ENCODE results near the gene CHIT1. TPM values are rescaled to one million over a fixed set of nuclear protein-coding genes. Genes with fewer than 3 reads are reported as not detected.

CHIT1 gene
- total RNA-seq, 4 donors from 2014 or later: 0.39 to 0.42 TPM; not detected in 2

GRCh38 chr1:203186091-203186445, 43.4 kb downstream of the CHIT1 start:
- TF ChIP-seq CTCF (IDR thresholded peaks at IDR 0.05): no peak
- no peak for TF ChIP-seq POLR2A (IDR thresholded peaks at IDR 0.05)
- no peak for TF ChIP-seq EP300 (IDR thresholded peaks at IDR 0.05)
- Histone ChIP-seq H3K36me3 (no peaks in the 10 kb centered on the region), H3K9me3 (no peaks in the 10 kb centered on the region), H3K4me3 (no peak overlapping the region), H3K4me1 (peaks cover 0 to 23% (median 0%) of the 10 kb centered on the region in 4 donors), H3K27ac (peak overlapping the region in 1 of 4 donors; percentile 6), H3K27me3 (no peaks in the 10 kb centered on the region)
- WGBS, 2 donors: 97% methylated on average over 5 of the region's 5 CpGs
- DNase-seq (ENCODE audit: low spot score in 2 of 2): no peak

DNA sequence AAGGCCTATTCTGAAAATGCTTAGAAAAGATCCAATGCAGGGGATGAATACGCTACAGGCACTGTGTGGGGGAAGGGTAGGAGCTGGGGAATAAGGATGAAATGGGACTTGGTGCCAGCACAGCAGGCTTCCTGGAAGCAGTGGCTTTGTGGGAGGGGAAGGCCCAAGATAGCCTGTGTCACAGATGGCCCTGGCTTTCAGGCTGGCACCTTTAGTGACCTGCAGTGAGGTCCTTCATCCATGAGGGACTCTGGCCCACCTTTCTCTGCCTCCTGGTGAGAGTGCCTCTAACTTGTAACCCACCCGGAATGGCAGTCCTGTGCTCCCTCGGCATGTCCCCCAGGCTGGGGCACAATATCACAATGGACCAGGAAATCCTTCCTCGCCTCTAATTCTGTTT, 43.9 kb downstream of the CHIT1 start:
- Histone ChIP-seq H3K4me1 (peaks cover 0 to 23% (median 0%) of the 10 kb centered on the region in 4 donors), H3K4me3 (no peak overlapping the region), H3K27me3 (no peaks in the 10 kb centered on the region), H3K9me3 (no peaks in the 10 kb centered on the region), H3K36me3 (no peaks in the 10 kb centered on the region), H3K27ac (no peak overlapping the region)
- 80 to 81% methylated on average over 4 of the region's 4 CpGs for WGBS, 2 donors
- no peak for DNase-seq (ENCODE audit: low spot score in 2 of 2)
- no peak for TF ChIP-seq EP300 (IDR thresholded peaks at IDR 0.05)
- TF ChIP-seq POLR2A (IDR thresholded peaks at IDR 0.05): no peak

GRCh38 chr1:203185061-203185461, 44.4 kb downstream of the CHIT1 start:
- WGBS, 2 donors: 90 to 94% methylated on average over 10 of the region's 10 CpGs
- H3K4me3 ChIP-seq: no peak overlapping the region

GRCh38 chr1:203184467-203184866, 45.0 kb downstream of the CHIT1 start:
- Histone ChIP-seq H3K4me3 (no peak overlapping the region), H3K27ac (no peak overlapping the region), H3K27me3 (no peaks in the 10 kb centered on the region), H3K36me3 (no peaks in the 10 kb centered on the region), H3K4me1 (peaks cover 0 to 18% (median 0%) of the 10 kb centered on the region in 4 donors), H3K9me3 (no peaks in the 10 kb centered on the region)
- no peak for DNase-seq (ENCODE audit: low spot score in 2 of 2)
- no peak for TF ChIP-seq POLR2A (IDR thresholded peaks at IDR 0.05)
- no peak for TF ChIP-seq EP300 (IDR thresholded peaks at IDR 0.05)
- no peak for TF ChIP-seq CTCF (IDR thresholded peaks at IDR 0.05)
- 70 to 100% methylated on average over 3 to 4 of the region's 4 CpGs for WGBS, 2 donors

More at GRCh38 chr1:203185061-203185461, 44.4 kb downstream of the CHIT1 start:
- no peak for TF ChIP-seq CTCF (IDR thresholded peaks at IDR 0.05)
- TF ChIP-seq EP300 (IDR thresholded peaks at IDR 0.05): no peak
- TF ChIP-seq POLR2A (IDR thresholded peaks at IDR 0.05): no peak
- H3K9me3 ChIP-seq: no peaks in the 10 kb centered on the region
- no peaks in the 10 kb centered on the region for H3K27me3 ChIP-seq
- no peak for DNase-seq (ENCODE audit: low spot score in 2 of 2)
- H3K27ac ChIP-seq: no peak overlapping the region
- no peaks in the 10 kb centered on the region for H3K36me3 ChIP-seq
- peaks cover 0 to 18% (median 0%) of the 10 kb centered on the region in 4 donors for H3K4me1 ChIP-seq

GRCh38 chr1:203183828-203184227, 45.6 kb downstream of the CHIT1 start:
- peaks cover 0 to 18% (median 0%) of the 10 kb centered on the region in 4 donors for H3K4me1 ChIP-seq
- no peaks in the 10 kb centered on the region for H3K9me3 ChIP-seq
- no peaks in the 10 kb centered on the region for H3K27me3 ChIP-seq
- no peak overlapping the region for H3K27ac ChIP-seq
- TF ChIP-seq POLR2A (IDR thresholded peaks at IDR 0.05): no peak
- no peak for TF ChIP-seq CTCF (IDR thresholded peaks at IDR 0.05)
- TF ChIP-seq EP300 (IDR thresholded peaks at IDR 0.05): no peak
- H3K4me3 ChIP-seq: no peak overlapping the region
- 92 to 100% methylated on average over 2 of the region's 2 CpGs for WGBS, 2 donors
- H3K36me3 ChIP-seq: no peaks in the 10 kb centered on the region
- DNase-seq (ENCODE audit: low spot score in 2 of 2): no peak

All from tibial nerve (tissue), 4 donors.